HG02938 (cell line): ENCODE results near the gene ZBTB17.

Source experiments
- ATAC-seq: cut with Tn5 transposase; IDR thresholded peaks from one replicate; pipeline ENCODE4 v1.9.1; 2021; ENCODE audit warnings: mild to moderate bottlenecking, moderate library complexity; ENCODE audit not compliant: unreplicated experiment

The ZBTB17 gene

GRCh38 chr1:15948595-15949452, 27.1 kb downstream of the ZBTB17 start:
- no peak for ATAC-seq

DNA sequence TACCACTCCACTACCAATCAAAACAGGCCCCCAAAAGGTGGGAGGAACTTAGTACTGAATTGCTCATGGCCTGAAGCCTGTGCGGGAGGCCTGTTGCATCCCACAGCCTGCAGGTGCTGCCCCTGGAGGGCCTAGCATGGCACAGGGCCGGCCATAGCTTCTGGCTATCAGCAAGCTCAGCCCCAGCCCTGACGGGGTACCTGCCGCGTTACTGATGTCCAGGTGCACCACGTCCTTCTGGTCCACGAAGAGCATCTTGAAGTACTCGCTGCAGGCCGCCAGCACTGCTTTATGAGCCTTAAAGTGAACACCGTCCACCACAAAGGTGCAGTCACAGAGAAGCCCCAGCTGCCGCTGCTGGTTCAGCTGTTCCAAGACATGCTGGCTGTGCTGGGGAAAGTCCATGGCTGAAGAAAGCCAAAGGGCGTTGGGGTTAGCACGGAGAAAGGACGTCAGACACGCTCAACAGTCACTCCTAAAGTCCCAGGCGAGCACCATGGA, 27.8 kb downstream of the ZBTB17 start:
- no peak for ATAC-seq

GRCh38 chr1:15947382-15948090, 28.4 kb downstream of the ZBTB17 start:
- no peak for ATAC-seq

GRCh38 chr1:15946571-15947381, 29.1 kb downstream of the ZBTB17 start:
- no peak for ATAC-seq

GRCh38 chr1:15945832-15946448, 30.0 kb downstream of the ZBTB17 start:
- ATAC-seq: no peak

DNA sequence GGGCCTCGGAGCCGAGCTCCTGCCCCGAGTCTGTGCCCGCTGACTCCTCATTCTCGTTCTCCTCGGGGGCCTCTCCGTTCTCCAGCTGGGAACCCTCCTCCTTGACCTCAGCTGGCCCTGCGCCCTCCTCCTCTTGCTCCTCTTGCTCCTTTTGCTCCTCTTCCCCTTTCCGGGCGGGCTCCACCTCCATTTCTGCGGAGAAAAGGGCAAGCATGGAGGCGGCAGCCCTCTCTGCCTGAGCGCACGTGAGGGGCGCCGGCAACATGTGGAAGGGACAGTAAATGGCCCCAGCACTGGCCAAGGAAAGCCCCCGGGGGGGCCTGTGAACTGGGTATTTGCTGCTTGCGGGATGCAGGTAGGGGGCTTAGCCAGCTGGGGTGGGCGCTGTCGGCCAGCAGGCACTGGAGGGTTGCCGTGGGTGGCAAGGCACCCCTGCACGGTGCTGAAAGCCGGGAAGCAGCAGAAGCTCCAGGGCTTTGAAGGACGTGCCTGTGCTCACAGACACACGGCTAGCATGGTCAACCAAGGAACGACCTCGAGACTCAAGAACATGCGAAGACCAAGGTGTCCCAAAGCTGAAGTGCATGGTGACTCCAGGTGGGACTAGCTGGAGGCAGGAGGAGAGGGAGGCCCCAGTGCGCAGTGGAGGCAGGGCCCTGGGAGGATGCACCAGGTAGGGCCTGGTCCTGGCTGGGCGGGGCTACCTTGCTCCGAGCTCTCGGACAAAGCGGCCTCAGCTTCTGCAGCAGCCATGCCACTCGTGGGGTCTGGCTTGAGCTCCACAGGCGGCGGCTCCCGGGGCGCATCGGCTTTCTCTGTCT, 30.7 kb downstream of the ZBTB17 start:
- no peak for ATAC-seq

- ATAC-seq: no peak
Measured at GRCh38 chr1:15944308-15945010, 31.4 kb downstream of the ZBTB17 start.

DNA sequence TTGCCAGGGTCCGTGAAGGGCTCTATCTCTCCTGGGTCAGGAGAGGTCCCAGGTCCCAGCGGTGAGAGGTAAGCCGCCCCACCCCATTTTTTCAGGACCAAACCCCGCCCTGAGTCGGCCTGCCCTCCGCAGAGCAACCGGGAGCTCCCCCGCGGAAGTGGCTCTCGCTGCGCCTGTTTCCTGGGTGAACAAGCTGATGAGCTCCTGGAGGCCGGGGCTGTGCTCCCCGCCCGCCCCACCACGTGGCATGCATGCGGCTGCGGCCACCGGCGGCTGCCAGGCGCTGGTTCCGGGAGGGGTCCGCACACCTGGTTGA, 32.0 kb downstream of the ZBTB17 start:
- ATAC-seq: no peak

DNA sequence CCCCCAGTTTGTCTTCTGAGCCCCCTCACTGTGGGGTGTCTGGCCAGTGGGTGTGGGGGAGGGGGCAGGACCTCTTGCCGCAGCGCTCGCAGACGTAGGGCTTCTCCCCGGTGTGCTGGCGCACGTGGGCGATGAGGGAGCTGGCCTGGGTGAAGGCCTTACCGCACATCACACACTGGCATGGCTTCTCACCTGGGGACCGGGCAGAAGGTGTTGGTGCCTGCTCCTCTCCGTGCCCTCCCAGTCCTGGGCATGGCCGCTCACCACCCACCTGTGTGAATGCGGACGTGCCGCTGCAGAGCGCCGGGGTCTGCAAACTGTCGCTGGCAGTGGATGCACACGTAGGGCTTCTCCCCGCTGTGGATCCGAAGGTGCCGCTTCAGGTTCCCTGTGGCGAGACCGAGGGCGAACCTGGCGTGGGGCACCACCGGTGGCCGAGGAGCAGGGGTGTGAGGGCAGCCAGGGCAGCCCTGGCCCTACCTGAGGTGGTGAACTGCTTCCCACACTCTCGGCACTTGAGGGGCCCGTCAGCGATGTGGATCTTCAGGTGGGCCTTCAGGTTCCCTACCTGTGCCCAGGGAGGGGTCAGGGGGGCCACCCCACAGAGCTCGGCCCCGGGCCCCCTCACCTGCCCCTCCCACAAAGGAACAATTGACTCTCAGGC, 32.4 kb downstream of the ZBTB17 start:
- ATAC-seq: no peak

DNA sequence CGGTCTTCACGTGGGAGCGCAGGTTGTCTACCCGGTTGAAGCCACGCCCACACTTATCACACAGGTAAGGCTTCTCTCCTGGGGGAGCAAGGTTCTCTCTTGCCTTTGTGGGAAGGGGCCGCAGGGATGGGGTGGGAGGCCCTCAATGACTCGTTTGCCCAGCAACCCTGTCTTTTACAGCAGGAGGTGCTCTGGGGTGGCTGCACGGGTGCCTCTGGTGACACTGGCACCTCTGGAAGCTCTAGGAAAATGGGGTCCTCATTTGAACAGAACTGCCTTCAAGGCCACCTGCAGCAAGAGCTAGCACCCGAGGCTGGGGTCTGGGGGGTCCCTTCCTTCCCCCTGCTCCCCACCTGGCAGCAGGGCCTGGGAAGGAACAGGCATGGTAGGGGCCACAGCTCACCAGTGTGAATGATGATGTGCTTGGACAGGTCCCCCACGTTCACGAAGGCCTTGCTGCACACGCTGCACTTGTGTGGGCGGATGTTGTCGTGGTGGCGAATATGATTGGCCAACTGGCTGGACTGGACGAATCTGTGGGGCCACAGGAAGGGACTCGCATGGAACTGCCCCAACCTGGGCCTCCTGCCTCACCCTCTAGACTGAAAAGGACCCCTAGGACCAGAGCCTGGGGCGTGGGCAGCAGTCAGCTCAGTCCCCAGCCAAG, 33.1 kb downstream of the ZBTB17 start:
- no peak for ATAC-seq

DNA sequence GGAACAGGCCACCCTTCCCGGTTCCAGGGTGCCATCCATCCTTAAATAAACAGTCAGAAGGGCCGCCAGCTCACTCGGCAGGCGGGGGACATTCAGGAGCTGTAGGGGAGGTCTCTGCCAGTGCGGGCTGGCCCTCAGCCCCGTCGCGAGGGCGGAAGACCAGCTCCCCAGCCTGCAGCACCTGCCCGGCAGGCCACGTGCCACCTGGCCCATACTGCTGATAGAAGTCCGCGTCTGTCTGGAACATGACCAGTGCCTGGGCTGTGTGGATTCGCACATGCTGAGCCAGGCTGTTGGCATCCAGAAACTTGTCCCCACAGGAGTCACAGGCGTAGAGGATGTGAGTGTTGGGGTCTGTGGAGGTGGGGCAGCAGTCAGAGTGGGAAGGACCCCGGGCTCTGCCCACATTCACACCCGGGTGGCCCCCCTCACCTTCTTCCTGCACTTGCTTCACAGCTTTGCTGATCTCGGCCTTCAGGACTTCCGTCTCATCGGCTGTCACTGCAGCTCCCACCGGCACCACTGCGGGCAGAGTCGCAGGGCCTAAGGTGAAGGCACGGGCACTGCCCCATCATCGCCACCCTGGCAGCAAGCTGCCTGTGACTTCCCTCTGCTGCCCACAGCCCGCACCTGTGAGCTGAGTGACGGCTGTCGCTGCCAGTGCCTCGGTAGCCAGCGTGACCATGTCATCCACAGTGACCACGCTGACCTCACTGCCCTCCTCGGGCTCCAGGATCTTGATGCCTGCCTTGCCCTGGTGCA, 33.8 kb downstream of the ZBTB17 start:
- ATAC-seq: no peak

DNA sequence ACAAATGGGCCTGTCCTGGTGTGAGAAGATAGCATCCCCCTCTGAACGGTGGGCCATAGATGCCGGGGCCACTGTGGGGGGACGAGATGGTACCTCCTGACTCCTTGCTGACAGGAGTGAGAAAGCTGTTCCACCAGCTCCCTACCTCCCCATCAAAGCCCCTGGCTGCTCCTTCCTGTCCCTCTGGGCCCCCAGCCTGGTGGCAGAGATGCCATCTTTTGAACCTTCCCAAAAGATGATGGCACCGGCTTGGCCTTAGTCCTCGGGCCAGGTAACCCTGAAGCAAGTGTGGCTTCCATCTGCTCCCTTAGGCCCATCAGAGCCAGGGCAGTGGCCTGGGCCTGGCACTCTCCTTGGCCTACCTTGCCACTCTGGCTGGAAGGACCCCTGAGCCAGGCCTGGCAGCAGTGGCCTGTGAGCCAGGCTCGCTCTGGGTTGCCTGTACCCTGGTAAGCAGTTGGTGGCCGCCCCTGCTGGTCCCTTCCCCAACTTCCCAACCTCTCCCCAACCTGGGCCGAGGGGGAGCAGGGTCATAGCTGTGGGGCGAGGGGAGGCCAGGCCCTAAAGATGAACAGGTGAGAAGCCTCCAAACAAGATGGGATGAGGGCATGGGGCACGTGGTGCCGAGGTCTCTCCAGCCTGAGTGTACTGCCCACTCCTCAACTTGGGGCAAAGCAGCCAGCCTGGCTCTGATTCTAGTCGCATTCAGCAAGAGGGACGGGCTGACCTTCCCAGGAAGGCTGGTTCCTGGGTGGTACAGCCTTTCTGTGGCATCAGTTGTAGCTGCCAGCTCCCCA, 34.7 kb downstream of the ZBTB17 start:
- no peak for ATAC-seq

- ATAC-seq: no peak
Measured at GRCh38 chr1:15940110-15941043, 35.5 kb downstream of the ZBTB17 start.

- no peak for ATAC-seq
Measured at GRCh38 chr1:15939181-15940109, 36.5 kb downstream of the ZBTB17 start.
